AG04450 (cell line): ENCODE results near the gene HS3ST5. TPM values are rescaled to one million over a fixed set of nuclear protein-coding genes. Genes with fewer than 3 reads are reported as not detected.

ENCODE experiments used
- CTCF ChIA-PET: fragments of 300-600, 350-600 bp; formaldehyde crosslinking; extraction: SDS; loops from one replicate; lab custom pipeline; 2022; ENCODE audit warnings: antibody characterized with exemption, inconsistent platforms; lab: Charles Lee
- POLR2A ChIA-PET: fragments of 350-600 bp; formaldehyde crosslinking; extraction: SDS; loops from one replicate; lab custom pipeline; 2021; ENCODE audit warnings: antibody characterized with exemption, inconsistent platforms; lab: Yijun Ruan, JAX
- DNase-seq: peaks from one replicate; pipeline ENCODE4 v3.0.0-alpha.2; 2011; ENCODE audit warnings: low read depth, low spot score
- H3K27ac ChIP-seq: one replicate; pipeline ENCODE4 v1.5.1; 2012; ENCODE audit warnings: low read depth, low read length, control low read depth
- H3K27me3 ChIP-seq: one replicate; pipeline ENCODE4 v1.6.0; 2012; ENCODE audit warnings: low read length; ENCODE audit not compliant: control insufficient read depth, insufficient read depth
- H3K4me3 ChIP-seq: 2 replicates; pipeline ENCODE4 v1.5.1; 2011; ENCODE audit warnings: mild to moderate bottlenecking, low read depth, low read length, control low read depth
- H3K9me3 ChIP-seq: 2 replicates; pipeline ENCODE4 v1.5.1; 2012; ENCODE audit warnings: low read length; ENCODE audit not compliant: control insufficient read depth, insufficient read depth
- polyA plus RNA-seq: library from polyadenylated mRNA; depleted of rRNA; stranded (reverse); fragments of >200 nt; gene quantifications from 2 replicates; pipeline ENCODE4 v1.2.3, GENCODE V29; 2011
- TF ChIP-seq, protein P1 (sequence below): IDR thresholded peaks from 2 replicates; pipeline ENCODE4 v1.5.1; 2011; ENCODE audit warnings: low read depth, low read length, control low read depth, inconsistent platforms

Gene HS3ST5
- polyA plus RNA-seq, 1 experiment: not detected

DNA sequence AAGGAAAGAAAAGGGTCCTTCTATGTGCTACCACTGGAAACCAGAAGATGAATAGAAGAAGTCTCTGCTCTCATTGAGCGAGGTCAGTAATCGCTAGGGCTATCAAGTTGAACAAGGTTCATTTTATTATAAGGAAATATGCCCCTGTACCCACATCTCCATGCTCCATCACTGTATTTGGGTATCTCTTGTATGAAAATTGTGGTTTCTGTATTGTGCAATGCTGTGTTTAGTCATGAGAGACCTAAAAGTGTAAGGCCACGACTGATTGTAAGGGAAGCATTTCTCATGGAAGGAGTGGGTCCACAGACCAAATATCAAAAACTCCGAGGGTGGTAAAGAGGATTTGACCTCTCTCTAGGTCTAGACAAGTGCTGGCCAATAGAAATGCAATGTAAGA is 3.6 kb upstream of the HS3ST5 start:
- no peak for DNase-seq
- Histone ChIP-seq H3K27me3 (peaks cover 17% of the 10 kb centered on the region), H3K27ac (no peak overlapping the region), H3K9me3 (no peaks in the 10 kb centered on the region; the same call in 1 of the 2 replicates), H3K4me3 (no peak overlapping the region)
- POLR2A ChIA-PET: no interaction called here
- CTCF ChIA-PET: no interaction called here
- TF ChIP-seq, protein P1, sequence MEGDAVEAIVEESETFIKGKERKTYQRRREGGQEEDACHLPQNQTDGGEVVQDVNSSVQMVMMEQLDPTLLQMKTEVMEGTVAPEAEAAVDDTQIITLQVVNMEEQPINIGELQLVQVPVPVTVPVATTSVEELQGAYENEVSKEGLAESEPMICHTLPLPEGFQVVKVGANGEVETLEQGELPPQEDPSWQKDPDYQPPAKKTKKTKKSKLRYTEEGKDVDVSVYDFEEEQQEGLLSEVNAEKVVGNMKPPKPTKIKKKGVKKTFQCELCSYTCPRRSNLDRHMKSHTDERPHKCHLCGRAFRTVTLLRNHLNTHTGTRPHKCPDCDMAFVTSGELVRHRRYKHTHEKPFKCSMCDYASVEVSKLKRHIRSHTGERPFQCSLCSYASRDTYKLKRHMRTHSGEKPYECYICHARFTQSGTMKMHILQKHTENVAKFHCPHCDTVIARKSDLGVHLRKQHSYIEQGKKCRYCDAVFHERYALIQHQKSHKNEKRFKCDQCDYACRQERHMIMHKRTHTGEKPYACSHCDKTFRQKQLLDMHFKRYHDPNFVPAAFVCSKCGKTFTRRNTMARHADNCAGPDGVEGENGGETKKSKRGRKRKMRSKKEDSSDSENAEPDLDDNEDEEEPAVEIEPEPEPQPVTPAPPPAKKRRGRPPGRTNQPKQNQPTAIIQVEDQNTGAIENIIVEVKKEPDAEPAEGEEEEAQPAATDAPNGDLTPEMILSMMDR: no peak

DNA sequence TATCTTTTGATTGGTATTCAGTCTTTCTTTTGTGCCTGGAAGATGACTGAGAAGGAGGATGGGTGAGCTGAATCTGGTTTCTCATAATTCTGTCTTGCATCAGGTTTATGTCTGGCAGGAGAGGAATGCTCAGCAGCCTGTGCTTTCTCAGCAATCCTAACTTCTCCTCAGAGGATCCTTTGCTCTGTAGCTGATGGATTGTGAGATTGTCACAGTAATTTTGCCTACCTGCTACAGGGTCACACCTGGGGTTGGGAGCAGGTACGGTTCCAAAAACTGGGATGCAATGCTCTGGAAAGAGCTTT is 2.1 kb upstream of the HS3ST5 start:
- Histone ChIP-seq H3K27me3 (peaks cover 20% of the 10 kb centered on the region), H3K9me3 (no peaks in the 10 kb centered on the region; the same call in 1 of the 2 replicates), H3K4me3 (no peak overlapping the region), H3K27ac (no peak overlapping the region)
- TF ChIP-seq, protein P1: no peak
- no peak for DNase-seq
- ChIA-PET CTCF (interaction anchor here (1.3 to 2.4 kb wide), 2 partner anchors 41 to 237 kb away, joined by 3 to 8 read pairs; no protein-coding TSS in a partner anchor), POLR2A (no interaction called here)

DNA sequence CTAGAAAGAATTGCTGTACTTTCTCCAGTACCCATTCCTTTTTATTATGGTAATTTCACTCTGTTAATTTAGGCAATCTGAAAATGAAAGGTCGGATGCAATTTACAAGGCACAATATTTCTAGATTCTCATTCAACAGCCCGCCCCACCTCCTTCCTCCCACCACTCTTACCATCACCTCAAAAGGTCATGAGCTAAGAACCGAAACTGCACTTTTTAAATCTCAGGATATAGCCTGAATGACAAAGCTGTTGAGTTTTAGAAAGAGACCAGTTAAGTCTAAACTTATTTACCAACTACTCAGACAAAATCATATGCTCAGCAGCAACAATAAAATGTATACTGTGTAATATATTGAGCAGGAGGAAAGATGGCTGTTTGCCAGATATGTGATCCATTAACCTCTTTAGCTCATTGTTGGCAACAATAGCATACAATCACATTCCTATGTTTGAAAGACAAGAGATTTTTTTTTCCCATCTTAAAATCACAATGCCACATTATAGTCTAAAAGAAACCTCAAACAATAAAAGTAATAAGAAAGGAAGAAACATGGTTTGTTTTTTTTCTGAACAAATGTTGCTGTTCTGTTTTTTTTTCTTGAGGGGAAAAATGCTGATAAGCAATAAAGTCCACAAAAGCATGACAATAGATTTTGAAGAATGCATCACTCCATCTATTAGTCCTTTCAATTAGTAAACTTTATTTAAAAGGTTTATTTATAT is 1.6 kb upstream of the HS3ST5 start:
- CTCF ChIA-PET: interaction anchor here (1.1 to 2.4 kb wide), 2 partner anchors 19 to 41 kb away, joined by 4 to 8 read pairs; no protein-coding TSS in a partner anchor
- no peaks in the 10 kb centered on the region; the same call in 1 of the 2 replicates for H3K9me3 ChIP-seq
- TF ChIP-seq, protein P1: no peak
- no peak overlapping the region for H3K4me3 ChIP-seq
- H3K27me3 ChIP-seq: peaks cover 20% of the 10 kb centered on the region
- POLR2A ChIA-PET: no interaction called here
- H3K27ac ChIP-seq: no peak overlapping the region
- DNase-seq: no peak

DNA sequence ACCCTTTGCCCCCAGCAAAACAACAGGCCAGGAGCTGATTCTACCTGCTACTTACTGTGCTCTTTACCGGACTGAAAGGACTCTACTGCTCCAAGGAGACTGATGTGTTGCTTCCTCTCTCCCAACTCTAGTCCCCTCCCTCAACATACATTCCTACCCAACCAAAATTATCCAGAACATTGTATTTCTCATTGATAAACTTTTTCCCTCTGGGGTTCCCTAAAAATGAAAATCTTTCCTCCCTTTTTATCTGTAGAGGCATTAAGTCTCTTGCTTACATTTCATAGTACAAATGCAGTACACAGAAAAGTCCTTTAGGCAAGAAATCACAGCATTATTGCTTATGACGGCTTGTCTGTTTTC is 940 bp upstream of the HS3ST5 start:
- H3K4me3 ChIP-seq: peak overlapping the region; percentile 15; the same call in 1 of the 2 replicates
- H3K27me3 ChIP-seq: peaks cover 20% of the 10 kb centered on the region
- H3K27ac ChIP-seq: no peak overlapping the region
- ChIA-PET CTCF (interaction anchor here (1.1 to 2.4 kb wide), 2 partner anchors 19 to 40 kb away, joined by 4 to 8 read pairs; no protein-coding TSS in a partner anchor), POLR2A (no interaction called here)
- H3K9me3 ChIP-seq: no peaks in the 10 kb centered on the region; the same call in 1 of the 2 replicates
- TF ChIP-seq, protein P1: no peak
- DNase-seq: no peak

DNA sequence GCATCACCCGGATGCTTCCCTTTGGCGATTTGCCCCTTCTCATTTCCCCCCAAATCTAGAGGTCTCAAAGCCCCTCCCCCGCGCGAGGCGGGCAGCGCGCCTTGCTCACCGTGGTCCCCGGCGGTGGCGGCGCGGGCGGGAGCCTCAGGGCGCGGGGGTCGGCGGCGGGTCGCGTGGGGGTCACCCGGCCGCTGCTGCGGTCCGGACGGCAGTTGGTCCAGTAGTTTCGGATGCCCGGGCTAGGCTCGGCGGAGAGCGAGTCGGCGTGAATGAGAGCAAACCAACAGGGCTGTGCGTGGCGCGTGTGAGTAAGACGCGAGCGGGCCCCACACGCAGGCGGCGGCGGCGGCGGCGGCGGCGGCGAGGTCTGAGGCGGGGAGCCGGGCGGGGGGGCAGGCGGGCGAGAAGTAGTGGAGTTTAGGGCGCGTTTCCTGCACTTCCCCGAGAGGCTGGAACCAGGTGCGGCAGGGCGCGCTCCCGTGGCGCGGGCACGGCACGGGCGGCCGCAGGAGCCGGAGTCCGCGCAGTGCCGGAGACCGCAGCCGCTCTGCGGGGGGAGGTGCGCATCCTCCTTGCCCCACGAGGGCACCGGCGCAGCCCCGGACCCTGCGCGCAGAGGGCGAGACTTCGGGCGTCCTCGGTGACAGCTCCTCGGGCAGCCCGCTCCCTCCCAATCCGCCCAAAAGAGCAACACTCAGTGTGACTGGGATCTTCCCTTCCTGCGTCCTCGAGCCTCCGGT is 567 bp downstream of the HS3ST5 start:
- no peak for DNase-seq
- CTCF ChIA-PET: no interaction called here
- H3K27ac ChIP-seq: no peak overlapping the region

More for the DNA sequence above, 567 bp downstream of the HS3ST5 start:
- POLR2A ChIA-PET: no interaction called here
- Histone ChIP-seq H3K27me3 (peaks cover 20% of the 10 kb centered on the region), H3K4me3 (peak overlapping the region; percentile 57), H3K9me3 (no peaks in the 10 kb centered on the region; the same call in 1 of the 2 replicates)
- TF ChIP-seq, protein P1: no peak
